Measurements from ENCODE around the gene TFF1. TPM values are rescaled to one million over a fixed set of nuclear protein-coding genes. Genes with fewer than 3 reads are reported as not detected.

Gene TFF1
- total RNA-seq, 1 donor from 2014 or later = not detected

DNA sequence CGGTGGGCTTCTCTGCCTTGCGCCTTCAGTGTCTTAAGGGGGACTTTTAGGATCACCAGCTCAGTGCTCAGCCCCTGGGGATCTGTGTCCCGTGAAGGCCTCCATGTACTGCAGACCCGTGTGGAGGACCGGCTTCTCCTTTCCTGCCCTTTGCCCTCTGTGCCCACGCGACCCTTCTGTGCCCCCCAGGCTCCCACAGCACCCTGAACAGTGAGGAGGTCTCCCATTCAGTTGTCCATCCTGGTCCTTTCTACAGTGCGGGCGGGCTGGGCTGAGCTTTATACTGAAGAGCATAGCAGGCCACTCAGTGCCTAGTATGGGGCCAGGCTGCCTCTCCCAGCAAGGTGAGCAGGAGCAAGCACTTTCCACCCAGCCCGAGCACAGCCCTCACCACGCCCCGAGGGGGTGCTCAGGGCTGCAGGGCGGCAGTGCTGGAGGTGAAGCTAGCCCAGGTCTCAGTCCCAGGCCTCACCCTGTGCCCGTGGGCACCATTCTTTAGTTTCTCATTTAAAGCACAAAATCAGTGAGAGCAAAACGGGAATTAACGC, 7.6 kb upstream of the TFF1 start:
- Histone ChIP-seq H3K4me2 (no peak overlapping the region), H3K27ac (no peak overlapping the region), H3K4me3 (no peak overlapping the region), H3K4me1 (peaks cover 10% of the 10 kb centered on the region), H2AFZ (replicated peaks) (no peak overlapping the region), H3K9ac (no peak overlapping the region), H3K79me2 (ENCODE audit: low read depth) (no peaks in the 10 kb centered on the region), H3K36me3 (no peaks in the 10 kb centered on the region), H3K9me3 (ENCODE audit: low read depth) (no peaks in the 10 kb centered on the region), H3F3A (ENCODE audit: low read depth) (no peaks in the 10 kb centered on the region), H4K20me1 (ENCODE audit: low read depth) (no peaks in the 10 kb centered on the region), H3K27me3 (no peaks in the 10 kb centered on the region)
- H3K27ac Mint-ChIP-seq = no peak overlapping the region
- TF ChIP-seq EZH2 (IDR thresholded peaks at IDR 0.05) = no peak
- TF ChIP-seq, protein P1, sequence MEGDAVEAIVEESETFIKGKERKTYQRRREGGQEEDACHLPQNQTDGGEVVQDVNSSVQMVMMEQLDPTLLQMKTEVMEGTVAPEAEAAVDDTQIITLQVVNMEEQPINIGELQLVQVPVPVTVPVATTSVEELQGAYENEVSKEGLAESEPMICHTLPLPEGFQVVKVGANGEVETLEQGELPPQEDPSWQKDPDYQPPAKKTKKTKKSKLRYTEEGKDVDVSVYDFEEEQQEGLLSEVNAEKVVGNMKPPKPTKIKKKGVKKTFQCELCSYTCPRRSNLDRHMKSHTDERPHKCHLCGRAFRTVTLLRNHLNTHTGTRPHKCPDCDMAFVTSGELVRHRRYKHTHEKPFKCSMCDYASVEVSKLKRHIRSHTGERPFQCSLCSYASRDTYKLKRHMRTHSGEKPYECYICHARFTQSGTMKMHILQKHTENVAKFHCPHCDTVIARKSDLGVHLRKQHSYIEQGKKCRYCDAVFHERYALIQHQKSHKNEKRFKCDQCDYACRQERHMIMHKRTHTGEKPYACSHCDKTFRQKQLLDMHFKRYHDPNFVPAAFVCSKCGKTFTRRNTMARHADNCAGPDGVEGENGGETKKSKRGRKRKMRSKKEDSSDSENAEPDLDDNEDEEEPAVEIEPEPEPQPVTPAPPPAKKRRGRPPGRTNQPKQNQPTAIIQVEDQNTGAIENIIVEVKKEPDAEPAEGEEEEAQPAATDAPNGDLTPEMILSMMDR (IDR thresholded peaks at IDR 0.05) = no peak
- TF ChIP-seq EZH2phosphoT487 (IDR thresholded peaks at IDR 0.05) = no peak
- H3K9me3 Mint-ChIP-seq = peaks cover 5% of the 10 kb centered on the region
- DNase-seq (ENCODE audit: low spot score) = no peak
- no peak overlapping the region for H3K4me3 Mint-ChIP-seq
- peaks cover 14% of the 10 kb centered on the region for H3K4me1 Mint-ChIP-seq
- peaks cover 12% of the 10 kb centered on the region for H3K27me3 Mint-ChIP-seq (ENCODE audit: insufficient read depth, low read depth)
- H3K36me3 Mint-ChIP-seq = no peaks in the 10 kb centered on the region

DNA sequence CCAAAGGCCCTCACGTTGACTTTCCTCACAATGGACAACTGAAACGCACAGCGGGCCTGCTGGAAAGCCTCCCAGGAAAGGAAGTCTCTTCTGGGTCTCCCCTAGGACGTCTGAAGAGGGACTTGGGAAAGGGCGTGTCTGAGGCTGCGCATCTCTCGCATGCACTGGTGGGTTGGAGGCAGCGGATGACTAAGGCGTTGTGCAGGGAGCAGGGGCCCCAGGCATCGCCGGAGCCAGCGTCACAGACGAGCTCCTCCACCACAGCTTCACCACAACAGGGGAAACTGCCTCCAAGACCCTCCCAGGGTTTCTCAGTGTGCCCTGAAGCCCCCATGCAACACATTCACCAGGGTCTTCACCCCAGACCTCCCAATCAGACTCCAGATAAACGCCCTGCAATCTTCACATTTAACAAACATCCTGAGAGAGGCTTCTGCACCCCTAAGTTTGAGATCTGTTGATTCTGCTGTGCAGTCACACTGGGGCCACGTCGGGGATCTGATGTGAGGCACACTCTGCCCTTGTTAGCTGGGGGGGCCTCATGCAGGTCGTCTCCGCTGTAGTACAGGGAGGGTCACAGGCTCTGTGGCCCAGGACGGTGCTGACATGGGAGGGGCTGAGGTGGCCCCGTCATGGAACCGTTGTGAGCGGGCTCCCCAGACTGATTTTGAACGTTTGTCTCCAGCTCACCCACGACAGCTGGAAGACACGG, 7.0 kb upstream of the TFF1 start:
- Histone ChIP-seq H3K9ac (no peak overlapping the region), H3K4me3 (no peak overlapping the region), H4K20me1 (ENCODE audit: low read depth) (no peaks in the 10 kb centered on the region), H3K4me1 (peaks cover 10% of the 10 kb centered on the region), H2AFZ (replicated peaks) (no peak overlapping the region), H3K4me2 (no peak overlapping the region), H3K9me3 (ENCODE audit: low read depth) (no peaks in the 10 kb centered on the region), H3K27ac (no peak overlapping the region), H3K27me3 (no peaks in the 10 kb centered on the region), H3K36me3 (no peaks in the 10 kb centered on the region), H3F3A (ENCODE audit: low read depth) (no peaks in the 10 kb centered on the region), H3K79me2 (ENCODE audit: low read depth) (no peaks in the 10 kb centered on the region)
- no peak for DNase-seq (ENCODE audit: low spot score)
- peaks cover 5% of the 10 kb centered on the region for H3K9me3 Mint-ChIP-seq
- TF ChIP-seq EZH2phosphoT487 (IDR thresholded peaks at IDR 0.05) = no peak
- TF ChIP-seq, protein P1 (IDR thresholded peaks at IDR 0.05) = no peak
- TF ChIP-seq EZH2 (IDR thresholded peaks at IDR 0.05) = no peak
- H3K27me3 Mint-ChIP-seq (ENCODE audit: insufficient read depth, low read depth) = peaks cover 12% of the 10 kb centered on the region
- no peak overlapping the region for H3K4me3 Mint-ChIP-seq
- peak overlapping the region; percentile 46 for H3K27ac Mint-ChIP-seq
- peaks cover 16% of the 10 kb centered on the region for H3K4me1 Mint-ChIP-seq
- H3K36me3 Mint-ChIP-seq = no peaks in the 10 kb centered on the region

DNA sequence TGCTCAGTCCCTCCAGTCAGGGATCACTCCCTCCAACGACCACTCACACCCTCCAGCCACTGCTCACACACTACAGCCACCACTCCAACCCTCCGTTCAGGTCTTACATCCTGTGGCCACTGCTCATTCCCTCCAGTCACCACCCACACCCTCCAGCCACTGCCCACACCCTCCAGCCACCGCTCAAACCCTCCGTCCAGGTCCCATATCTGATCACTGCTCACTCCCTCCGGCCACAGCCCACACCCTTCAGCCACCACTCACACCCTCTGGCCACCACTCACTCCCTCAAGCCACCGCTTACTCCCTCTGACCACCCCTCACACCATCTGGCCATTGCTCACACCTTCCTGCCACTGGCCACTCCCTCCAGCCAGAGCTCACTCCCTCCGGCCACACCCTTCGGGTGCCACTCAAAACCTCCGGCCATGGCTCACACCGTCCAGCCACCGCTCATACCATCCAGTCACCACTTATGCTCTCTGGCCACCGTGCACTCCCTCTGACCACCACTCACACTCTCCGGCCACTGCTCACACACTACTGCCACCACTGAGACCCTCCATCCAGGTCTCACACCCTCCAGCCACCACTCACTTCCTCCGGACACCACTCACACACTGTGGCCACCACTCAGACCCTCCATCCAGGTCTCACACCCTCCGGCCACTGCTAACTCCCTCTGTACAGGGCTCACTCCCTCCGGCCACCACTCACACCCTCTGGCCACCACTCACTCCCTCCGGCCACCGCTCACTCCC, 4.7 kb upstream of the TFF1 start:
- H3K4me1 ChIP-seq = peaks cover 10% of the 10 kb centered on the region
- H3K9me3 Mint-ChIP-seq = peaks cover 3% of the 10 kb centered on the region
- peaks cover 27% of the 10 kb centered on the region for H3K4me1 Mint-ChIP-seq
- H3K9me3 ChIP-seq (ENCODE audit: low read depth) = no peaks in the 10 kb centered on the region
- H4K20me1 ChIP-seq (ENCODE audit: low read depth) = no peaks in the 10 kb centered on the region
- no peaks in the 10 kb centered on the region for H3K27me3 ChIP-seq
- H3K36me3 Mint-ChIP-seq = no peaks in the 10 kb centered on the region
- H3K9ac ChIP-seq = no peak overlapping the region
- no peak overlapping the region for H3K4me3 ChIP-seq
- H3K27ac Mint-ChIP-seq = peak overlapping the region; percentile 52
- TF ChIP-seq, protein P1 (IDR thresholded peaks at IDR 0.05) = no peak
- no peak for TF ChIP-seq EZH2 (IDR thresholded peaks at IDR 0.05)
- no peak for TF ChIP-seq EZH2phosphoT487 (IDR thresholded peaks at IDR 0.05)
- H3K79me2 ChIP-seq (ENCODE audit: low read depth) = no peaks in the 10 kb centered on the region
- H3K27me3 Mint-ChIP-seq (ENCODE audit: insufficient read depth, low read depth) = peaks cover 12% of the 10 kb centered on the region
- H3K27ac ChIP-seq = no peak overlapping the region
- H2AFZ ChIP-seq (replicated peaks) = no peak overlapping the region
- peak overlapping the region; percentile 31 for H3K4me3 Mint-ChIP-seq
- H3K4me2 ChIP-seq = no peak overlapping the region
- H3F3A ChIP-seq (ENCODE audit: low read depth) = no peaks in the 10 kb centered on the region
- no peak for DNase-seq (ENCODE audit: low spot score)
- no peaks in the 10 kb centered on the region for H3K36me3 ChIP-seq

Data from neural progenitor cell (in vitro differentiated cells).